Esophagus muscularis mucosa (tissue), 3 donors: ENCODE results near the gene AHCYL2.
"Not testable (repeated sequence)": the region's sequence is repeated elsewhere in the genome, so short reads cannot be mapped to it uniquely, and the experiment has no call there.

Experiments
- CTCF ChIP-seq, 3 experiments: fragments of 200-600 bp in 2 of 3; fragments of 450-650 bp in 1 of 3; sonication (generic) in 2 of 3; IDR thresholded peaks; one replicate each; pipeline ENCODE4 v1.5.1; 2017 to 2019; ENCODE audit warnings: antibody characterized with exemption in 3 of 3, mild to moderate bottlenecking in 2 of 3, moderate library complexity in 1 of 3
- POLR2A ChIP-seq: fragments of 450-650 bp; IDR thresholded peaks from one replicate; pipeline ENCODE4 v1.6.1; 2017; ENCODE audit warnings: antibody characterized with exemption, moderate library complexity, mild to moderate bottlenecking, low read depth

GRCh38 chr7:129410238-129410637 is 185.4 kb downstream of the AHCYL2 start:
- not testable (repeated sequence) for TF ChIP-seq CTCF (IDR thresholded peaks at IDR 0.05); POLR2A
